Mucosa of descending colon (tissue), 3 donors: ENCODE results near the gene UQCC3. TPM values are rescaled to one million over a fixed set of nuclear protein-coding genes. Genes with fewer than 3 reads are reported as not detected.
"Not testable (repeated sequence)": the region's sequence is repeated elsewhere in the genome, so short reads cannot be mapped to it uniquely, and the experiment has no call there.

Experiments used
- ATAC-seq: fragments of 200-7000 bp; cut with Tn5 transposase; one replicate; pipeline ENCODE4 v1.9.1; 2020; ENCODE audit warnings: mild to moderate bottlenecking, moderate library complexity
- DNase-seq, 3 donors: peaks; one replicate each; pipeline ENCODE4 v3.0.0-alpha.2; 2020
- H3K36me3 ChIP-seq: fragments of 200-600 bp; one replicate; pipeline ENCODE4 v1.8.0; 2021; ENCODE audit warnings: low read depth, mild to moderate bottlenecking
- H3K4me1 ChIP-seq: fragments of 200-600 bp; one replicate; pipeline ENCODE4 v1.8.0; 2021; ENCODE audit warnings: low read depth, mild to moderate bottlenecking
- H3K4me3 ChIP-seq: fragments of 200-600 bp; one replicate; pipeline ENCODE4 v1.8.0; 2021; ENCODE audit warnings: mild to moderate bottlenecking
- H3K9me3 ChIP-seq: fragments of 200-600 bp; one replicate; pipeline ENCODE4 v1.8.0; 2021; ENCODE audit warnings: mild to moderate bottlenecking
- intact Hi-C, 2 donors: fragments of 100-400 bp; cut with DNase I in 1 of 2; cut with micrococcal nuclease in 1 of 2; formaldehyde crosslinking; loops; one replicate each; pipeline versions ENCODE4 v1.11.0 to v1.11.1; 2022; cut with DNase I, micrococcal nuclease
- total RNA-seq, 3 donors: library from RNA; stranded (reverse); fragmentation: NEBNext Ultra II Directional in 2 of 3; extraction: Animal tissue kit (Norgen Biotek cat#: 25700) in 2 of 3; gene quantifications; one replicate each; pipeline versions ENCODE4 v1.2.1 to v1.2.4, GENCODE V29; 2021 to 2023
- TF ChIP-seq, protein P1 (sequence below): fragments of 200-600 bp; IDR thresholded peaks from one replicate; pipeline ENCODE4 v1.8.0; 2022; ENCODE audit warnings: antibody characterized with exemption, mild to moderate bottlenecking
- donor health status: DM: no; HTN: no; CAD: no; lungs with moderate emphysema.
- donor health status: DM: no; HTN: no; CAD: no.
- donor health status: DM: no; HTN: yes; CAD: no.

UQCC3 gene
- total RNA-seq, 3 donors from 2014 or later, result 9.0 to 12.1 (median 10.8) TPM

DNA sequence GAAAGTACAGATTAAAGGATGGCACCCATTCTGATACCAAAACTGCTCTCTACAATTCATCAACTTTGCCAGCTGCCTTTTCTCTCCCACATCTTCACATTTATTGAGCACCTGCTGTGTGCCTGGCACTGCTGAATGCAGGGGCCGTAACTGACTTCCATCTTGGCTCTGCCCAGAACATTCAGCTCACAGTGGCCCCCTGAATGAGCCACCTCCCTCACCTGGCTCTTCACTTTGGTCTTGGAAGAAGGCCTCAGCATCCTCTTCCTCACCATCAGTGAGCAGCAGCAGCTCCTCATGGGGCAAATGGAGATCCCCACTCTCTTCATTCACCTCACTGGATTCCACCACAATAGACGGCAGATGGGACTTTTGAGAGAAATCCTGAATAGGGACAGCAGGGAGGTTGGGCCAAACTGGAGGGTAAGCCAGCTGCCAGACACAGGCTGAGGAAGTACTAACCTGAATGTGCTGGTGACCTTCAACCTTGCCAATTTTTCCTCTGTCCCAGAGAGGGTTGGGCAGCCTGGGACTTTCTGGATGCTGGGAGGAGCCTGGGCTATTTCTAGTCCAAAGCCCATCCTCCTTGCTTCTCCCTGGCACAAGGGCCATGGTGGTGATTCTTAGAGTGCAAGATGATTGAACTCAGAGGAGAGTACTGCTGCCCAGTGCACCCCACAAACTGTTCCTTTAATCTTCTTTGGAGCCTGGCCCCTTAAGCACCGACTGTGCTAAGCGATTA, 1.9 kb upstream of the UQCC3 start:
- intact Hi-C loops, result no loop called here
- H3K4me3 ChIP-seq, result no peak overlapping the region
- ATAC-seq (peak; percentile 25), DNase-seq (peak; percentile 55 to 60 (median 55))
- H3K36me3 ChIP-seq, result no peaks in the 10 kb centered on the region
- no peaks in the 10 kb centered on the region for H3K9me3 ChIP-seq
- H3K4me1 ChIP-seq, result peaks cover 39% of the 10 kb centered on the region
- TF ChIP-seq, protein P1, sequence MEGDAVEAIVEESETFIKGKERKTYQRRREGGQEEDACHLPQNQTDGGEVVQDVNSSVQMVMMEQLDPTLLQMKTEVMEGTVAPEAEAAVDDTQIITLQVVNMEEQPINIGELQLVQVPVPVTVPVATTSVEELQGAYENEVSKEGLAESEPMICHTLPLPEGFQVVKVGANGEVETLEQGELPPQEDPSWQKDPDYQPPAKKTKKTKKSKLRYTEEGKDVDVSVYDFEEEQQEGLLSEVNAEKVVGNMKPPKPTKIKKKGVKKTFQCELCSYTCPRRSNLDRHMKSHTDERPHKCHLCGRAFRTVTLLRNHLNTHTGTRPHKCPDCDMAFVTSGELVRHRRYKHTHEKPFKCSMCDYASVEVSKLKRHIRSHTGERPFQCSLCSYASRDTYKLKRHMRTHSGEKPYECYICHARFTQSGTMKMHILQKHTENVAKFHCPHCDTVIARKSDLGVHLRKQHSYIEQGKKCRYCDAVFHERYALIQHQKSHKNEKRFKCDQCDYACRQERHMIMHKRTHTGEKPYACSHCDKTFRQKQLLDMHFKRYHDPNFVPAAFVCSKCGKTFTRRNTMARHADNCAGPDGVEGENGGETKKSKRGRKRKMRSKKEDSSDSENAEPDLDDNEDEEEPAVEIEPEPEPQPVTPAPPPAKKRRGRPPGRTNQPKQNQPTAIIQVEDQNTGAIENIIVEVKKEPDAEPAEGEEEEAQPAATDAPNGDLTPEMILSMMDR, result no peak

DNA sequence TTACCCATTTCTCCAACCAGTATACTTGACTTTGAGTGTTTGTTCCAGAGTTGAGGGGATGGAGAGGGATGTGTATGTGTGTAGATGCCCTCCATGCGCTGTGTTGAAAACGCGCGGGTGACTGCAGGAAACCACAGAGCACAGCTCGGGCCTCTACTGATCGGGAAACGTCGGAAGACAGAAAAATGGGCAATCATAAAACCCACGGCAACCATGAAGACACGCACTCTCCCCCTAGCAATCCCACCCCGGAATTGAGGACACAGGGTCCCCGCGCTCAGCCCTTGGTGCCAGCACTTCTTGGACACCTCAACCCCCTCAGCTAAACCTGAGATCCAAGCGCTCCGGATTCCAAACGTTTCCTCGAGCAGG, 251 bp upstream of the UQCC3 start:
- TF ChIP-seq, protein P1, result no peak
- H3K4me3 ChIP-seq, result peak overlapping the region; percentile 77
- DNase-seq, result no peak
- no peaks in the 10 kb centered on the region for H3K36me3 ChIP-seq
- no peaks in the 10 kb centered on the region for H3K9me3 ChIP-seq
- peaks cover 37% of the 10 kb centered on the region for H3K4me1 ChIP-seq
- peak; percentile 26 for ATAC-seq
- intact Hi-C loops, result no loop called here

DNA sequence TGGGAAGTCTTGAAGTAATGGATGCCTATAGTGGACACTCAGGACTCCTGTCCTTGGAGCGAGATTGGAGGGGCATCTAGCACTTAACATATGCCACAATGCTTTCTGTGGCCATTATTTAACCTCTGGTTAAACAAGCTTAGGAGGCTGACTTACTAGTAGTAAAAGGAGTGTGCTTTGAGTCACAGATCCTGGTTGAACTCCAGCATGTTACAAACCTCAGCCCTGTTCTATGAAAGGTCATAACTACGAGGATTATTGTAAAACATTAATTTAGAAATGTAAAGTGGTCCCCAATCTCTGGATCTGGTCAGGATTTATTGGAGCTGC, 1.7 kb downstream of the UQCC3 start:
- Histone ChIP-seq H3K36me3 (no peaks in the 10 kb centered on the region), H3K4me1 (peaks cover 35% of the 10 kb centered on the region), H3K9me3 (no peaks in the 10 kb centered on the region), H3K4me3 (no peak overlapping the region)
- ATAC-seq, result no peak
- intact Hi-C loops, result loop anchor here in 1 of 2 donors (2.0 kb wide), 1 partner anchor 72 kb away; the partner anchor contains the start of gene MTA2
- TF ChIP-seq, protein P1, result no peak
- no peak for DNase-seq

DNA sequence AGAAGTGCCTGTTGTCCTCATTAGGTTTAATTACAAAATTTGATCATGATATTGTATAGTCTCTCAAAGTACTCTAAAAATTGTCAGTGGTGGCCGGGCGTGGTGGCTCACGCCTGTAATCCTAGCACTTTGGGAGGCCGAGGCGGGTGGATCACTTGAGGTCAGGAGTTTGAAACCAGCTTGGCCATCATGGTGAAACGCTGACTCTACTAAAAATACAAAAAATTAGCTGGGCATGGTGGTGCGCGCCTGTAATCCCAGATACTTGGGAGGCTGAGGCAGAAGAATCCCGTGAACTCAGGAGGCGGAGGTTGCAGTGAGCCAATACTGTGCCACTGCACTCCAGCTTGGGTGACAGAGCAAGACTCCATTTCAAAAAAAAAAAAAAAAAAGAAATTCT, 3.9 kb downstream of the UQCC3 start:
- ATAC-seq, H3K4me3 ChIP-seq, H3K36me3 ChIP-seq, H3K9me3 ChIP-seq, intact Hi-C loops: not testable (repeated sequence)
- peaks cover 38% of the 10 kb centered on the region for H3K4me1 ChIP-seq
- peak in 1 of 3 donors; percentile 16 for DNase-seq

DNA sequence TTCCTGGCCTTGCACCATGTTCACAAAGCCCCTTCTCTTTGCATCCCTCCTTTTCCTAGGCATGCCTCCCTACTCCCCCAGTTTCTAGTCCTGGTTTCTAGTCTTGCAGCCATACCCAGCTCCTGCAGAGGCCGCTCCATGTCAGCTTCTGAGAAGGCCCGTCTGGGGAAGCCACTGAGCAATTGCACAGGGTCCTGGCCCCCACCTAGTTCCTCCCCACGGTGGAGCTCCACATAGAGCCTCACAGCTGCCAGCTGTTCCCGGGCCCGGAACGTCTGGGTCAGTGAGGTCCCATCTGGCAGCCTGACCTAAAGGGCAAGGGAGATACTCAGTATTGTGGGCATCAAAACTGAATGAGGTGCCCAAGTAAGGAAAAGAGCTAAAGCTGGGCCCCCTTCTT, 5.2 kb downstream of the UQCC3 start:
- Histone ChIP-seq H3K4me3 (no peak overlapping the region), H3K9me3 (no peaks in the 10 kb centered on the region), H3K4me1 (peaks cover 31% of the 10 kb centered on the region), H3K36me3 (no peaks in the 10 kb centered on the region)
- DNase-seq (peak in 1 of 3 donors; percentile 47), ATAC-seq (no peak)
- intact Hi-C loops, result no loop called here
- TF ChIP-seq, protein P1, result no peak

DNA sequence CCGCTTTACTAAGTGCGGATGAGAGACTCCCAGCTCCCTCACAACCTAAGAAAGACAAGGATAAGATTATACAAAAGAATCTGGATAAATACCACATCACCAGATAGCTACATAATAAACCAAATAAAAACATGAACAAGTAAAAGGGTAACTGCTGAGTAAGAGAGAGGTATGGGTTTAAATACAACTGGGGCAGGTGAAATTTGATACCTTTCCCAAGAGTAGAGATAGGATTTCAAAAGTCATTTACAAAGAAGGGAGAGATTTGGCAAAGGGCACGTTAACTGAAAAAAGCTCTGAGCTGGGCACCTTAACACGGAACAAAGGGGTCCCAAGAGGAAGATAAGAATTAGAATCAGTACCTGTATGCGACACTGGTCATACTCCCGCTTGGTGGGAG, 5.7 kb downstream of the UQCC3 start:
- no peak for ATAC-seq
- no peak overlapping the region for H3K4me3 ChIP-seq
- TF ChIP-seq, protein P1, result no peak
- no peaks in the 10 kb centered on the region for H3K36me3 ChIP-seq
- DNase-seq, result no peak
- H3K9me3 ChIP-seq, result no peaks in the 10 kb centered on the region
- intact Hi-C loops, result no loop called here
- H3K4me1 ChIP-seq, result peaks cover 31% of the 10 kb centered on the region
